ENCODE results near the gene AZGP1.
A peak's percentile ranks its signal among the peaks of the same experiment; 100 is the strongest.
"Not testable (repeated sequence)": the region's sequence is repeated elsewhere in the genome, so short reads cannot be mapped to it uniquely, and the experiment has no call there.

Gene AZGP1

DNA sequence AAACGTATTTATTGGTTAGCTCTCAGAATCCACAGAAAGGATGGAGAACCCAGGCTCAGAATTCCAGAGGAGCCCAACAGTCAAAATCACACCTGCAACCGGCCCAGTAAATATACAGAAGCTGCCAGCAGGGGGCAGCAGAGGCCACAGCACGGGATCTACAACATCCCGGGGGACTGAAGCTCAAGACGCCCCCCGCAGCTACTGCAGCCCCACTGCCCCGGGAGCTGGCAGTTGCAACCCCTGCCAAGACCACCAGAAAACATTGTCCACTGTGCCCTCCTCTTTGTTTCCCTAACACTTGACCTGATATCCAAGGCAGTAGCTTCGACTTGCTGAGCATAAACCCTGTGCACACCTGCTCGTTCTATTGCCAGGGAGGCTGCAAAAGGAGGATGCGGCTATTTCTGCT is 4.0 kb upstream of the AZGP1 start:
- TF ChIP-seq CTCF (IDR thresholded peaks at IDR 0.05; ENCODE audit: insufficient read depth, missing control alignments) = peak; percentile 41
- not testable (repeated sequence) for DNase-seq (ENCODE audit: insufficient read length, low spot score); FAIRE-seq

GRCh38 chr7:99976626-99977025 is 795 bp upstream of the AZGP1 start:
- no peak for DNase-seq (ENCODE audit: insufficient read length, low spot score)
- no peak for FAIRE-seq
- TF ChIP-seq CTCF (IDR thresholded peaks at IDR 0.05; ENCODE audit: insufficient read depth, missing control alignments) = no peak

DNA sequence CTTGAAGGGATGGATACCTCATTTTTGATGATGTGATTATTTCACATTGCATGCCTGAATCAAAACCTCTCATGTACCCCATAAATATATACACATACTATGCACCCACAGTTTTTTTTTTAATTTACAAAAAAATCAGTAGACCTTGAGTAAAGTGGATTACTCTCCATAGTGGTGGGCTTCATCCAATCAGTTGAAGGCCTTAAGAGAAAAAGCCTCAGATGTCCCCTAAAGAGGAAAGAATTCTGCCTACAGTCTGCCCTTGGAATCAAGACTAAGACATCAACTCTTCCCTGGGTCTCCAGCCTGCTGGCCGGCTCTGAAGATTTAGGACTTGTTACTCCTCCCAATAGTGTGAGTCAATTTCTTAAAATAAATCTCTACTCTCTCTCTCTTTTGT is 1.1 kb downstream of the AZGP1 start:
- DNase-seq (ENCODE audit: insufficient read length, low spot score) (no peak), FAIRE-seq (no peak)
- TF ChIP-seq CTCF (IDR thresholded peaks at IDR 0.05; ENCODE audit: insufficient read depth, missing control alignments) = no peak

GRCh38 chr7:99973817-99974216 is 2.0 kb downstream of the AZGP1 start:
- not testable (repeated sequence) for DNase-seq (ENCODE audit: insufficient read length, low spot score); FAIRE-seq

GRCh38 chr7:99971242-99971641 is 4.6 kb downstream of the AZGP1 start:
- DNase-seq (ENCODE audit: insufficient read length, low spot score) (no peak), FAIRE-seq (no peak)

GRCh38 chr7:99969813-99970212 is 6.0 kb downstream of the AZGP1 start:
- not testable (repeated sequence) for FAIRE-seq; DNase-seq (ENCODE audit: insufficient read length, low spot score)

More at GRCh38 chr7:99971242-99971641, 4.6 kb downstream of the AZGP1 start:
- no peak for TF ChIP-seq CTCF (IDR thresholded peaks at IDR 0.05; ENCODE audit: insufficient read depth, missing control alignments)

- FAIRE-seq = no peak
- DNase-seq (ENCODE audit: insufficient read length, low spot score) = no peak
- TF ChIP-seq CTCF (IDR thresholded peaks at IDR 0.05; ENCODE audit: insufficient read depth, missing control alignments) = no peak
Observed at GRCh38 chr7:99969298-99969697, 6.5 kb downstream of the AZGP1 start.

- no peak for FAIRE-seq
Observed at GRCh38 chr7:99958564-99959227, 17.1 kb downstream of the AZGP1 start.

More at GRCh38 chr7:99958564-99959227, 17.1 kb downstream of the AZGP1 start:
- no peak for TF ChIP-seq CTCF (IDR thresholded peaks at IDR 0.05; ENCODE audit: insufficient read depth, missing control alignments)
- DNase-seq (ENCODE audit: insufficient read length, low spot score) = no peak

Data from D721Med (cell line).